Middle frontal gyrus (tissue), 1 donor: Measurements from ENCODE around the gene KMT2B.
"Not testable (repeated sequence)": the region's sequence is repeated elsewhere in the genome, so short reads cannot be mapped to it uniquely, and the experiment has no call there.

ENCODE experiments used
- DNase-seq: peaks from one replicate; pipeline ENCODE4 v3.0.0-alpha.2; 2015; ENCODE audit warnings: low spot score; ENCODE audit errors: extremely low spot score

The KMT2B gene

GRCh38 chr19:35755550-35756376 is 38.0 kb downstream of the KMT2B start:
- DNase-seq: no peak

DNA sequence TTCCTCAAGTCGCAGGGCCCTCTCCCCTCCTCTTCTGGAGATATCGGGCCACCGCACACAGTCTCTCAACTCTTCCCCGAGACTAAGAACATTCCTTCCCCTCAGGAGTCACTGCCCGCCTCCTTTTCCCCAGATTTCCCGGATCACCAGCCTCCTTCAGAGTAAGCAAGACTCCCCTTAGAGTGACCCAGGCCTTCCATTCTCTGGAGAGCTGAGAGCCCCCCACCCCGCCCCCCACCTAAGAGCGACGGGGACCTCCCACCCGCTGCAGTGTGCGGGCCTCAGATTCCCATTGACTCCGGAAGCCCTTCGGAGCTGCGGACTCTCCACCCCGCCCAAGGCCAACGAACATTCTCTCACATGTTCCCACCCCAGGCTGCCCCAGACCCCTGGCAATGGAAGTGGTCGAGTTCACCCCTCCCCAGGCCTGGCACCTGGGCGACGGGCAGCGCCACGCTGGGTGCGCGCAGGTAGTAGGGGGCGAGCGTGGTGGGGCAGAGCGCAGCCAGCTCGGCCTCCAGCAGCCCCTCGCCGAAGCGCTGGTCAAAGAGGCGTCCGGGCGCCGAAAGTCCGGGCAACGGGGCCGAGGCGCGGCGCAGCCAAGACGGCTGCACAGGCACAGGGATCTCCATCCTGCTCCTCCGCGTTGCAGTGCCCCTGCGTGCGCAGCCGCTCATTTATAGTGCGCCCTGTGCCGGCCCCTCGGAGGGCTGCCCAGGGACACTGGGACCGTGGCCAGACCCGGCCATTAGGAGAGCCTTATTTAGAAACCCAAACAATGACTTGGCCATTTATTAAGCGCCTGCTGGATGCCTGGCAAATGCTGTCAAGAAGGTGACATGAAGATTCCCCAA is 38.8 kb downstream of the KMT2B start, which contains the start of gene HSPB6:
TSS of gene HSPB6 (minus strand) at position 653 of the 854 bp plus-strand sequence. CDS start at position 632, 21 bp downstream.
- no peak for DNase-seq

DNA sequence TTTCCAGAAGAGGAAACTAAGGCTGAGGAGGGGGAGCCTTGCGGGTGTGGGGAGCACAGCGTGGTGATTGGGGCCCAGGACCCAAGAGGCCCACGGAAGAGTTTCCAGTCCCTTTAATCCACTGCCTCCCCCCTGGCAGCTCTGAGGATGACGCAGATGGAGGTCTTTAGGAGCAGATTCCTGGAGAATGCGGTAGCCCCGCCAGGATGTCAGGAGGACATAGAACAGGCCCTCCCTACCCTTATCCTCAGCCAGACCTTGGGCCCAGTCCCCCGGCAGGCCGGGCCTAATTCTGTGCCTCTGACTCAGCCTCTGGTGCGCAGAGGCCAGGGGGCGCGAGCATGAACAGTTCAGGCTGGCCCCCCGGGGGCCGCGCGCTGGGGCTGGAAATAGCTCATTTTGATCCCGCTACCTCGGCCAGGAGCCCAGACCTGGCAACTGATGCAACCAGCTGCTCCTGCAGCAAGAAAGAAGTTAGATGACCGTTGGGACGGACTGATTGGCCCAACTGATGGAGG is 39.5 kb downstream of the KMT2B start:
- DNase-seq: no peak

DNA sequence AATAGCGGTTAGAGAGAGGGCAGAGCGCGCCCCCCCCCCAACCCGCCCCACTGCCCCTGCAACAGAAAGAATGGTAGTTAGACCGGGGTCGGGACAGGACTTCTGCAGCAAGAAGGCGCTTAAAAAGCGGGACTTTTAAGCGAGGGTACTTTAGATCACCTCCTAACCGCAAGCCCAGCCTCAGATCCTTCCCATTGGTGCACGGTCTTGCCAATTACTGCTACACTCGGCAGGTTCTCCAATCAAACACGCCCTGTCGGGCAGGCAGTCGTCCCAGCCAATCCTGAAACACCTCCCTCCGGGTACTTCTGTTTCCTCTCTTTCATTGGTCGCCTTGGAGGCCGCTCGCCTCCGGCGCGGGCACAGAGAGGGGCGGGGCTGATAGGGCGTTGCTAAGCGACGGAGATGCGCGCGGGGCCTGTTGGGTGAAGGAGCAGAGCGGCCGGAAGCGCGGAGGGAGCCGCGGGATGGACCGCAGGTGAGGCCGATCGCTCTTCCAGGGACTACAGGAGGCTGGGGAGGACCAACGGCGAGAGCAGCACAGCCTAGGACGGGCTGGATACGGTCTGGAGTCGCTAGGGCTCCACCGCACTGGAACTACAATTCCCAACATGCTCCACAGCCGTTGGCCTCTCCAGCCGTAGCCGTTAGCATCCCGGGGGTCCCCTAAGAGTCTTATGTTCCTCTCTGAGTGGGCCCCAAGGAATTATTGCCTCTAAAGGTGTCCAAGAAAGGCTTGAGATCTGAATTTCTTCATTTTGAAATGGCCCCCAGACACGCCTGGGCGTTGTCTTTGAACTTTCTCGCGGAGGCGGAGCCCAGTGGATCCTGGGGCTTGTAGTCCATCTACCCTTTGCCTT is 40.2 kb downstream of the KMT2B start, which contains the start of gene PROSER3:
TSS of gene PROSER3 (plus strand) at position 428 of the 860 bp plus-strand sequence. CDS start at position 468, 40 bp downstream.
- peak; percentile 97 for DNase-seq

DNA sequence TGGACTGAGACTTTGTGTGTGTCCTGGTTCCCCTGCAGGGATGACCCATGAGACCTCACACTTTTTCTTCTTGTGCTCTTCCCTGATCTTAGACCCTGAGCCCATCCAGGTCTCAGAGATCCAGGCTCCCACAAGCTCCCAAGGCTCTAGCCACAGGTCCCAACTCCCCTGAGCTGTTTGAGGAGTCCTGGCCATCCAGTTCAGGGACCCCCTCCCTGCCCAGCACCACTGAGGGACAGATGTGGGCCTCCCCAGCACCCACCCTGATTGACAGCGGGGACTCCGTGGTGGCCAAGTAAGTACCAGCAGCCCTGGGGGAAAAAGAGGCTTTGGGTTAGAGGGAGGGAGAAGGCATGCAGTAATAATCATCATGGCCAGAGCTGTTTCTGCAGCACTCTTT is 41.9 kb downstream of the KMT2B start:
- DNase-seq: no peak

DNA sequence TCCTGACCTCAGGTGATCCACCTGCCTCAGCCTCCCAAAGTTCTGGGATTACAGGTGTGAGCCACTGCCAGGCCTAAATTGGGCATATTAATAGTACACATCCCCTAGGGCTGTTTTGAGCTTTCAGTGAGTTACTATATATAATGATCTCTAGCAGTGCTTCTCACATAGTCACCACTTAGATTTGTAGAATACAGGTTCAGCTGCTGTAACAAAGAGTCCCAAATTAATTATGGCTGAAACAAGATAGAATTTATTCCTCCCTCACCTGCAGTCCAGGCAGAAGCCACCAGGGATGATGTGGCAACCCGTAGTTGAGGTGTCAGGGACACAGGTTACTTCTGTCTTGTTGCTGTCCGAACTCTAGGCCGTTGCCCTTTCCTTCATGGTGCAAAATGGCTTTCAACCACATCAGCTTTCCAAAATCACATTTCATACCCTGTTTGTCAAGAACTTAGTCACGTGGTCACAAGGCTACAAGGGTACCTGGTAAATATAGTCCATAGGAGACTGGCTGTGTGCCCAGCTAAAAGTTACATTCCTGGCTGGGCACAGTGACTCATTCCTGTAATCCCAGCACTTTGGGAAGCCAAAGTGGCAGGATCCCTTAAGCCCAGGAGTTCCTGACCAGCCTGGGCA is 43.0 kb downstream of the KMT2B start:
- DNase-seq: no peak

DNA sequence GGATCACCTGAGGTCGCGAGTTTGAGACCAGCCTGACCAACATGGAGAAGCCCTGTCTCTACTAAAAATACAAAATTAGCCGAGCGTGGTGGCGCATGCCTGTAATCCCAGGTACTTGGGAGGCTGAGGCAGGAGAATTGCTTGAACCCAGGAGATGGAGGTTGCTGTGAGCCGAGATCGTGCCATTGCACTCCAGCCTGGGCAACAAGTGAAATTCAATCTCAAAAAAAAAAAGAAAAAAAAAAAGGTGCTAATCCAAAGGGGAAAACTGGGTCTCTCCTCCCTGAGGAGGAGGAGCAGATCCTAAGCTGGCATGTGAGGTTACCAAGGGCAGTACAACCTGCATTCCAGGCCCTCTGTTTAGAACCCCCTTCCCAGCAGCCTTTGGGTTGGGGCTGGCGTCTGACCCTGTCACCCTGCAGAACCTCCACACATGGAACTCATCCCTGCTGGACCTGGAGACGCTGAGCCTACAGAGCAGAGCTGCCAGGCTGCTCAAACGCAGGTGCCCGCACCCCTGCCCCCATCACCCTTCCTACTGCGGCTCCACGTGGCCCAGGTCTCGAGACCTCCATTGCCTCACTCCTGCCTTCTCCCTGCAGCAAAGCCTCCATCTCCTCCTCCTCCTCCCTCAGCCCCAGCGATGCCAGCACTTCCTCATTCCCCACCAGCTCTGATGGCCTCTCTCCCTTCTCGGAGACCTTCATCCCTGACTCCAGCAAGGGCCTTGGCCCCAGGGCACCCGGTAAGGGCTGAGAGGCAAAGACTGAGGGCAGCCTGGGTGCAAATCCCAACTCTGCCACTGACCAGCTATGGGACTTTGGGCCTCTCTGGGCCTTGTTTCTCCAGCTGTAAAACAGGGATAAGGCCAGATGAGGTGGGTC is 46.9 kb downstream of the KMT2B start:
- no peak for DNase-seq

DNA sequence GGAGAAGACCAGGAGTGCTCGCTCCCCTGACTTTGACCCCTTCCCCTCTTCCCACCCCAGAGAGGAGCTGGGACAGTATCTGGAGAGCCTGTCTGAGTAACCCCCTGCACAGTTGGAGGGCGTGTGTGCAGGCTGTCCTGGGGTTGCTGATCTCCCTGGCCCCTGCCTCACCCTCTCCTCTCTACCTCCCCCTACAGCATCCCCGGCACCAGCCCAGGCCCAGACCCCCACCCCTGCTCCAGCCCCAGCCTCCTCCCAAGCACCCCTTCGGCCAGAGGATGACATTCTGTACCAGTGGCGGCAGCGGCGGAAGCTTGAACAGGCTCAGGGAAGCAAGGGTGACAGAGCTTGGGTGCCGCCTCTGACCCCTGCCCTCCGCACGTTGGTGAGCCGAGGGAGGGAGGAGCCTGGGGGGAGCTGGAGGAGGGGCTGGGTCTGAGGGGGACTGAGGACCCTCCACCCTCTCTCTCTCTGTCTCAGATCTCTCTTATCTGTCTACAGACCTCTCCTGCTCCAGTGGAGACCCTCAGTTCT is 48.8 kb downstream of the KMT2B start:
- no peak for DNase-seq

DNA sequence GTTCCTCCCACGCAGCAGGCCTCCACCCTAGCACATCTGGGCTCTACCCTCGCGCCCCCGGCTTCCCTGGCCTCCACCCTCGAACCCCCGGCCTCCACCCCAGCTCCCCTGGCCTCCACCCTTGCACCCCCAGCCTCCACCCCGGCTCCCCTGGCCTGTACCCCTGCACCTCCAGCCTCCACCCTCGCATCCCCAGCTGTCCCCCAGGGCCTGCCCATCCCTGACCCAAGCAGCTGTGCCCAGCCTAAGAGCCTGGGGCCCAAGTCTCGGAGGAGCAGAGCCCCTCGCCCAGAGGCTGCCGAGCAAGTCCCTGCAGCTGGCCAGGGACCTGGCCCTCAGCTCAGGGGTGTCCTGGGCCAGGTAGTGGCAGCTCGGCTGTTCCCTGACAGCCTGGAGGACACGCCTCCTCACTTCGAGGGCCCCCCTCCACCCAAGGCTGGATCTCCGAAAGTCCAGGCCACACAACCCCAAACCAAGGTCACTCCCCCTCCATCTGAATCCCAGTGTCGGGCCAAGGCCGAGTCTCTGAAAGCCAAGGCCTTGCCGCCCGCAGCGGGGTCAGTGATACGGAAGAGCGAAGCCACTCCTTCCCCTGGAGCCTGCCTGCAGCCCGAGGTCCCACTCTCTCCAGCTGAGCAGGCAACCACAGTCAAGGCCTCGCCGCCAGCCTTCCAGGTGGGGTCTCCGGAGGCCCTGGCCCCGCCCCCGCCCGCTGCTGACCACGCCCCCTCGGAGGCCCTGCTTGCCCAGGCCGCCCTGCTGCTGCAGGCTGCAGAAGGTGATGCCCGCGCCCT is 49.7 kb downstream of the KMT2B start:
- DNase-seq: no peak

DNA sequence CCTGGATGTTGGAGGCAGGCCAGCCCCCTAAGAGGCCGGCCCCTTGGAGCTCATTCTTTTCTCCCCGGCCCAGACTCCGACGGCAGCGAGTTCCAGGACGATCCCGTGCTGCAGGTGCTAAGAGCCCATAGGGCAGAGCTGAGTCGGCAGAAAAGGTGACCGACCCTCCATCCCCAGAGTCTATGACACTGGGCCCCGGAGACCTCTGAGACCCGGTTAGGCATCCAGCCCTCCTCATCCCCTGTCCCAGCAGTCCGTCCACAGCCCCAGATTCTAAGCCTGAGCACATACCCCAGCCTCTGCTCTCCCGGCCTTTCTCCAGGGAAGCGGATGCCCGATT is 50.2 kb downstream of the KMT2B start:
- DNase-seq: no peak

GRCh38 chr19:35772362-35772761 is 54.6 kb downstream of the KMT2B start:
- not testable (repeated sequence) for DNase-seq

GRCh38 chr19:35773020-35773806 is 55.4 kb downstream of the KMT2B start:
- DNase-seq: no peak

- no peak for DNase-seq
Observed at GRCh38 chr19:35774274-35775045, 56.7 kb downstream of the KMT2B start.

- no peak for DNase-seq
Observed at GRCh38 chr19:35775046-35775297, 57.2 kb downstream of the KMT2B start.

- peak; percentile 97 for DNase-seq
Observed at GRCh38 chr19:35775298-35776101, 57.7 kb downstream of the KMT2B start, which contains the start of gene ARHGAP33. TSS of gene ARHGAP33 (plus strand) at chr19:35775564. CDS start at chr19:35775659, 95 bp downstream.

DNA sequence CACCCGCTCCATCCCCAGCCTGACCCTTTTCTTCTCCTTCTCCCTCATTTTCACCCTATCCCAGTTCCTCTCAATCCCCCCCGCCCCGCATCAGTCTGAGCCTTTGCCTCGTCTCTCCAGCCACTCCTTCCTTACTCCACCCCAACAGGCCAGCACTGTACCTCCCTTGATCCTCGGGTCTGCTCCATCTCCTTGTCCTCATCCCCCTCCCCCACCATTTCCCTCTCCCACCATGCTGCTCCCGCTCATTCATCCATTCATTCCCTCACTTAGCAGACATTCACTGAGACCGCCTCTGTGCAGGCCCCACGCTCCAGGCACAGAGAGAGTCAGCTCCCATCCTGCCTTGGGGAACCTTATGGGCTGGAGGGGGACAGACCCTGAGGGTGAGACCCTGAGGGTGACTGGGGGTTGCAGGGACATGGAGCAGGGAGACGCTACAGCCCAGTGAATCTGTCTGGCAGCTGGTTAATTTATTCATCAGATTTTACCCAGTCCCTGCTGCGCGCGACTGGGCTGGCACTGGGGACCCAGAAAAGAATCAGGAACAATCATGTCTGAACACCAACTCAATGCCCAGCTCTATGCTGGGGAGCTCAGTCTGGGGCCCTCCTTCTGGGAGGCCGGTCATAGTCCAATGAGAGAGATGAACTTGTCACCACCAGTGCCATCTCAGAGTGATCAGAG is 58.4 kb downstream of the KMT2B start:
- DNase-seq: no peak
